ENCODE measurements around the gene RAD18. TPM values are rescaled to one million over a fixed set of nuclear protein-coding genes. Genes with fewer than 3 reads are reported as not detected.

Gene RAD18
- total RNA-seq (1 to 10 TPM; 6.0 to 9.0 TPM), polyA plus RNA-seq (1 to 10 TPM; 1.2 to 2.6 TPM)

GRCh38 chr3:8963137-8963853 is at the start of gene RAD18:
Gene RAD18, minus strand, starts transcription at chr3:8963472. Its CDS starts 87 bp downstream, at chr3:8963385.
- Histone ChIP-seq H3K4me1 (ENCODE audit: control insufficient read depth in 4 of 4, insufficient read depth in 4 of 4, low read length in 3 of 4) (peaks cover 8 to 45% (median 36%) of the 10 kb centered on the region in 4 donors), H3K9me3 (ENCODE audit: control insufficient read depth in 4 of 4, low read length in 3 of 4) (no peaks in the 10 kb centered on the region), H3K27me3 (ENCODE audit: control insufficient read depth in 4 of 4, insufficient read depth in 4 of 4, low read length in 3 of 4) (no peaks in the 10 kb centered on the region), H3K36me3 (ENCODE audit: control insufficient read depth in 4 of 4, insufficient read depth in 3 of 4, low read depth in 1 of 4, low read length in 3 of 4) (no peaks in the 10 kb centered on the region), H3K9ac (ENCODE audit: low read depth in 1 of 2, low read length in 2 of 2) (peak within 1 kb of the TSS; percentile 65 to 71), H3K4me3 (ENCODE audit: low read depth in 1 of 3, low read length in 3 of 3) (peak within 1 kb of the TSS; percentile 62 to 92 (median 78)), H3K27ac (ENCODE audit: low read depth in 1 of 2, low read length in 2 of 2) (peak within 1 kb of the TSS; percentile 66 to 68)
- no peak for TF ChIP-seq TAF1 (conservative IDR thresholded peaks at IDR 0.05)
- peak; percentile 77 for TF ChIP-seq MAX (IDR thresholded peaks at IDR 0.05)
- TF ChIP-seq EGR1 (IDR thresholded peaks at IDR 0.05; ENCODE audit: low read depth in 2 of 2) = no peak
- peak; percentile 77 for TF ChIP-seq YY1 (IDR thresholded peaks at IDR 0.05)
- no peak for TF ChIP-seq FOXA2 (IDR thresholded peaks at IDR 0.05)
- TF ChIP-seq CTCF (IDR thresholded peaks at IDR 0.05; ENCODE audit: low read depth, low read length, missing input control) = no peak
- TF ChIP-seq RXRA (IDR thresholded peaks at IDR 0.05) = peak; percentile 15 to 24
- TF ChIP-seq GABPA (IDR thresholded peaks at IDR 0.05 in 1 of 2, conservative IDR thresholded peaks at IDR 0.05 in 1 of 2) = peak; percentile 72 to 94
- peak; percentile 51 for TF ChIP-seq SP1 (IDR thresholded peaks at IDR 0.05)
- TF ChIP-seq NR2F2 (IDR thresholded peaks at IDR 0.05) = no peak
- TF ChIP-seq ZBTB33 (IDR thresholded peaks at IDR 0.05) = peak; percentile 75
- TF ChIP-seq RAD21 (IDR thresholded peaks at IDR 0.05) = no peak
- TF ChIP-seq HNF4G (IDR thresholded peaks at IDR 0.05) = no peak
- TF ChIP-seq FOXA1 (IDR thresholded peaks at IDR 0.05) = no peak
- TF ChIP-seq ATF3 (IDR thresholded peaks at IDR 0.05) = peak; percentile 31
- TF ChIP-seq HNF4A (conservative IDR thresholded peaks at IDR 0.05) = peak in 1 of 2 donors; percentile 24
- TF ChIP-seq JUND (IDR thresholded peaks at IDR 0.05) = peak in 1 of 2 donors; percentile 43
- no peak for TF ChIP-seq REST (IDR thresholded peaks at IDR 0.05)
- 1% methylated on average over 45 of the region's 45 CpGs for WGBS
- DNase-seq (ENCODE audit: low spot score) = peak; percentile 94

Measured in liver (tissue), 9 donors.